Keratinocyte (primary cell): ENCODE results near the gene PYGB.

Source experiments
- CTCF ChIP-seq, 3 experiments: IDR thresholded peaks in 1 of 3; conservative IDR thresholded peaks in 1 of 3; optimal IDR thresholded peaks in 1 of 3; 2 replicates in 2 of 3; 3 replicates in 1 of 3; pipeline versions ENCODE3 to v1.5.1; 2011; ENCODE audit warnings: low read length in 3 of 3, mild to moderate bottlenecking in 3 of 3, moderate library complexity in 2 of 3, control low read depth in 1 of 3, inconsistent platforms in 1 of 3; ENCODE audit not compliant: insufficient read depth in 2 of 3; ENCODE audit errors: extremely low read depth in 1 of 3
- EZH2 ChIP-seq: IDR thresholded peaks from one replicate; pipeline ENCODE4 v1.6.1; 2012; ENCODE audit warnings: inconsistent platforms, mild to moderate bottlenecking, low read length, moderate library complexity

GRCh38 chr20:25286917-25287316 lies 39.0 kb downstream of the PYGB start:
- TF ChIP-seq EZH2, result no peak
- TF ChIP-seq CTCF (optimal IDR thresholded peaks at IDR 0.05 in 1 of 3, IDR thresholded peaks at IDR 0.05 in 1 of 3, conservative IDR thresholded peaks at IDR 0.05 in 1 of 3; ENCODE audit: extremely low read depth in 1 of 3, insufficient read depth in 2 of 3, low read length in 3 of 3), result no peak
